AG08396 (cell line): Measurements from ENCODE around the gene COA5.

Source experiments
- DNase-seq: peaks from one replicate; pipeline ENCODE4 v3.0.0; 2012; ENCODE audit warnings: low spot score, mixed read lengths

The COA5 gene

GRCh38 chr2:98608116-98608961 is at the start of gene COA5, which contains the start of gene UNC50:
Gene COA5, minus strand, starts transcription at chr2:98608512. Its CDS starts 107 bp downstream, at chr2:98608405.
Gene UNC50, plus strand, starts transcription at chr2:98608589. Its CDS starts 1,171 bp downstream, at chr2:98609760.
- peak; percentile 97 for DNase-seq

- no peak for DNase-seq
Measured at GRCh38 chr2:98656800-98657199, 48.5 kb upstream of the COA5 start.

- no peak for DNase-seq
Measured at GRCh38 chr2:98654699-98655495, 46.6 kb upstream of the COA5 start.

GRCh38 chr2:98650998-98651397 is 42.7 kb upstream of the COA5 start:
- DNase-seq = no peak

- DNase-seq = no peak
Measured at GRCh38 chr2:98649992-98650375, 41.7 kb upstream of the COA5 start.

GRCh38 chr2:98649135-98649991 is 41.1 kb upstream of the COA5 start:
- peak; percentile 66 for DNase-seq

GRCh38 chr2:98648451-98648850 is 40.1 kb upstream of the COA5 start:
- DNase-seq = no peak

GRCh38 chr2:98647636-98648035 is 39.3 kb upstream of the COA5 start:
- DNase-seq = no peak

GRCh38 chr2:98643496-98644100 is 35.3 kb upstream of the COA5 start:
- DNase-seq = no peak

GRCh38 chr2:98637401-98638147 is 29.3 kb upstream of the COA5 start:
- DNase-seq = no peak

GRCh38 chr2:98634406-98635092 is 26.2 kb upstream of the COA5 start:
- DNase-seq = no peak

GRCh38 chr2:98632351-98632750 is 24.0 kb upstream of the COA5 start:
- no peak for DNase-seq

GRCh38 chr2:98623657-98624056 is 15.3 kb upstream of the COA5 start:
- DNase-seq = no peak

- DNase-seq = no peak
Measured at GRCh38 chr2:98617149-98617548, 8.8 kb upstream of the COA5 start.

GRCh38 chr2:98615481-98615880 is 7.2 kb upstream of the COA5 start:
- DNase-seq = no peak

GRCh38 chr2:98614024-98614739 is 5.9 kb upstream of the COA5 start:
- DNase-seq = no peak

GRCh38 chr2:98608962-98609604 is 771 bp upstream of the COA5 start:
- peak; percentile 66 for DNase-seq

- DNase-seq = peak; percentile 23
Measured at GRCh38 chr2:98607741-98608115, 584 bp downstream of the COA5 start.

GRCh38 chr2:98607104-98607503 is 1.2 kb downstream of the COA5 start:
- no peak for DNase-seq
